ENCODE measurements around the gene TMA7B. TPM values are rescaled to one million over a fixed set of nuclear protein-coding genes. Genes with fewer than 3 reads are reported as not detected.

Gene TMA7B
- 0.52 TPM for total RNA-seq

- Histone ChIP-seq H3K36me3 (ENCODE audit: control insufficient read depth in 3 of 3, insufficient read depth in 3 of 3, low read length in 3 of 3) (no peaks in the 10 kb centered on the region), H3K27me3 (ENCODE audit: control insufficient read depth in 3 of 3, insufficient read depth in 3 of 3, low read length in 3 of 3) (peaks cover 0 to 15% (median 0%) of the 10 kb centered on the region in 3 donors), H3K9me3 (ENCODE audit: control insufficient read depth in 3 of 3, low read length in 3 of 3) (no peaks in the 10 kb centered on the region), H3K27ac (ENCODE audit: low read depth, low read length) (no peak within 1 kb of the TSS), H3K9ac (ENCODE audit: low read depth in 1 of 3, low read length in 3 of 3) (no peak within 1 kb of the TSS), H3K4me1 (ENCODE audit: control insufficient read depth in 3 of 3, insufficient read depth in 3 of 3, low read length in 3 of 3) (peaks cover 0 to 2% (median 0%) of the 10 kb centered on the region in 3 donors), H3K4me3 (ENCODE audit: low read length in 3 of 3) (no peak within 1 kb of the TSS)
These were observed at the start of gene TMA7B for GRCh38 chr22:39959640-39960447. Gene TMA7B (plus strand): TSS chr22:39960397. CDS start chr22:39964375, 3,978 bp downstream.

- Histone ChIP-seq H3K4me1 (ENCODE audit: control insufficient read depth in 3 of 3, insufficient read depth in 3 of 3, low read length in 3 of 3) (no peaks in the 10 kb centered on the region), H3K4me3 (ENCODE audit: low read length in 3 of 3) (no peak overlapping the region), H3K36me3 (ENCODE audit: control insufficient read depth in 3 of 3, insufficient read depth in 3 of 3, low read length in 3 of 3) (no peaks in the 10 kb centered on the region), H3K9ac (ENCODE audit: low read depth in 1 of 3, low read length in 3 of 3) (no peak overlapping the region), H3K27ac (ENCODE audit: low read depth, low read length) (no peak overlapping the region), H3K9me3 (ENCODE audit: control insufficient read depth in 3 of 3, low read length in 3 of 3) (no peaks in the 10 kb centered on the region), H3K27me3 (ENCODE audit: control insufficient read depth in 3 of 3, insufficient read depth in 3 of 3, low read length in 3 of 3) (peaks cover 10 to 25% (median 12%) of the 10 kb centered on the region in 3 donors)
These were observed 49.2 kb upstream of the TMA7B start for GRCh38 chr22:39910876-39911613.

GRCh38 chr22:39913321-39913720, 46.9 kb upstream of the TMA7B start:
- no peak overlapping the region for H3K4me3 ChIP-seq (ENCODE audit: low read length in 3 of 3)
- peaks cover 4 to 25% (median 12%) of the 10 kb centered on the region in 3 donors for H3K27me3 ChIP-seq (ENCODE audit: control insufficient read depth in 3 of 3, insufficient read depth in 3 of 3, low read length in 3 of 3)
- H3K9me3 ChIP-seq (ENCODE audit: control insufficient read depth in 3 of 3, low read length in 3 of 3), result no peaks in the 10 kb centered on the region

GRCh38 chr22:39913886-39914285, 46.3 kb upstream of the TMA7B start:
- no peak overlapping the region for H3K9ac ChIP-seq (ENCODE audit: low read depth in 1 of 3, low read length in 3 of 3)
- peaks cover 0 to 5% (median 0%) of the 10 kb centered on the region in 3 donors for H3K4me1 ChIP-seq (ENCODE audit: control insufficient read depth in 3 of 3, insufficient read depth in 3 of 3, low read length in 3 of 3)
- peaks cover 4 to 19% (median 12%) of the 10 kb centered on the region in 3 donors for H3K27me3 ChIP-seq (ENCODE audit: control insufficient read depth in 3 of 3, insufficient read depth in 3 of 3, low read length in 3 of 3)
- no peaks in the 10 kb centered on the region for H3K9me3 ChIP-seq (ENCODE audit: control insufficient read depth in 3 of 3, low read length in 3 of 3)
- H3K4me3 ChIP-seq (ENCODE audit: low read length in 3 of 3), result no peak overlapping the region
- H3K36me3 ChIP-seq (ENCODE audit: control insufficient read depth in 3 of 3, insufficient read depth in 3 of 3, low read length in 3 of 3), result no peaks in the 10 kb centered on the region
- no peak overlapping the region for H3K27ac ChIP-seq (ENCODE audit: low read depth, low read length)

More at GRCh38 chr22:39913321-39913720, 46.9 kb upstream of the TMA7B start:
- H3K9ac ChIP-seq (ENCODE audit: low read depth in 1 of 3, low read length in 3 of 3), result no peak overlapping the region
- H3K36me3 ChIP-seq (ENCODE audit: control insufficient read depth in 3 of 3, insufficient read depth in 3 of 3, low read length in 3 of 3), result no peaks in the 10 kb centered on the region
- no peak overlapping the region for H3K27ac ChIP-seq (ENCODE audit: low read depth, low read length)
- H3K4me1 ChIP-seq (ENCODE audit: control insufficient read depth in 3 of 3, insufficient read depth in 3 of 3, low read length in 3 of 3), result peaks cover 0 to 5% (median 0%) of the 10 kb centered on the region in 3 donors

- no peaks in the 10 kb centered on the region for H3K36me3 ChIP-seq (ENCODE audit: control insufficient read depth in 3 of 3, insufficient read depth in 3 of 3, low read length in 3 of 3)
- no peak overlapping the region for H3K9ac ChIP-seq (ENCODE audit: low read depth in 1 of 3, low read length in 3 of 3)
- peaks cover 0 to 5% (median 0%) of the 10 kb centered on the region in 3 donors for H3K4me1 ChIP-seq (ENCODE audit: control insufficient read depth in 3 of 3, insufficient read depth in 3 of 3, low read length in 3 of 3)
- H3K27me3 ChIP-seq (ENCODE audit: control insufficient read depth in 3 of 3, insufficient read depth in 3 of 3, low read length in 3 of 3), result peaks cover 4 to 16% (median 12%) of the 10 kb centered on the region in 3 donors
- no peaks in the 10 kb centered on the region for H3K9me3 ChIP-seq (ENCODE audit: control insufficient read depth in 3 of 3, low read length in 3 of 3)
- no peak overlapping the region for H3K4me3 ChIP-seq (ENCODE audit: low read length in 3 of 3)
- H3K27ac ChIP-seq (ENCODE audit: low read depth, low read length), result no peak overlapping the region
These were observed 45.6 kb upstream of the TMA7B start for GRCh38 chr22:39914584-39914983.

GRCh38 chr22:39915295-39915726, 44.9 kb upstream of the TMA7B start:
- Histone ChIP-seq H3K27me3 (ENCODE audit: control insufficient read depth in 3 of 3, insufficient read depth in 3 of 3, low read length in 3 of 3) (peaks cover 9 to 18% (median 12%) of the 10 kb centered on the region in 3 donors), H3K4me1 (ENCODE audit: control insufficient read depth in 3 of 3, insufficient read depth in 3 of 3, low read length in 3 of 3) (peaks cover 0 to 5% (median 0%) of the 10 kb centered on the region in 3 donors), H3K36me3 (ENCODE audit: control insufficient read depth in 3 of 3, insufficient read depth in 3 of 3, low read length in 3 of 3) (no peaks in the 10 kb centered on the region)

GRCh38 chr22:39916496-39916895, 43.7 kb upstream of the TMA7B start:
- Histone ChIP-seq H3K9ac (ENCODE audit: low read depth in 1 of 3, low read length in 3 of 3) (no peak overlapping the region), H3K36me3 (ENCODE audit: control insufficient read depth in 3 of 3, insufficient read depth in 3 of 3, low read length in 3 of 3) (no peaks in the 10 kb centered on the region), H3K9me3 (ENCODE audit: control insufficient read depth in 3 of 3, low read length in 3 of 3) (no peaks in the 10 kb centered on the region), H3K27ac (ENCODE audit: low read depth, low read length) (no peak overlapping the region), H3K27me3 (ENCODE audit: control insufficient read depth in 3 of 3, insufficient read depth in 3 of 3, low read length in 3 of 3) (peaks cover 9 to 25% (median 12%) of the 10 kb centered on the region in 3 donors), H3K4me3 (ENCODE audit: low read length in 3 of 3) (no peak overlapping the region), H3K4me1 (ENCODE audit: control insufficient read depth in 3 of 3, insufficient read depth in 3 of 3, low read length in 3 of 3) (peaks cover 0 to 5% (median 0%) of the 10 kb centered on the region in 3 donors)

More at GRCh38 chr22:39915295-39915726, 44.9 kb upstream of the TMA7B start:
- H3K9ac ChIP-seq (ENCODE audit: low read depth in 1 of 3, low read length in 3 of 3), result no peak overlapping the region
- no peak overlapping the region for H3K4me3 ChIP-seq (ENCODE audit: low read length in 3 of 3)
- H3K27ac ChIP-seq (ENCODE audit: low read depth, low read length), result no peak overlapping the region
- no peaks in the 10 kb centered on the region for H3K9me3 ChIP-seq (ENCODE audit: control insufficient read depth in 3 of 3, low read length in 3 of 3)

GRCh38 chr22:39917197-39917643, 43.0 kb upstream of the TMA7B start:
- Histone ChIP-seq H3K9ac (ENCODE audit: low read depth in 1 of 3, low read length in 3 of 3) (no peak overlapping the region), H3K27me3 (ENCODE audit: control insufficient read depth in 3 of 3, insufficient read depth in 3 of 3, low read length in 3 of 3) (peaks cover 11 to 25% (median 11%) of the 10 kb centered on the region in 3 donors), H3K4me3 (ENCODE audit: low read length in 3 of 3) (no peak overlapping the region), H3K9me3 (ENCODE audit: control insufficient read depth in 3 of 3, low read length in 3 of 3) (no peaks in the 10 kb centered on the region), H3K27ac (ENCODE audit: low read depth, low read length) (no peak overlapping the region), H3K36me3 (ENCODE audit: control insufficient read depth in 3 of 3, insufficient read depth in 3 of 3, low read length in 3 of 3) (no peaks in the 10 kb centered on the region), H3K4me1 (ENCODE audit: control insufficient read depth in 3 of 3, insufficient read depth in 3 of 3, low read length in 3 of 3) (peaks cover 0 to 5% (median 0%) of the 10 kb centered on the region in 3 donors)

- no peaks in the 10 kb centered on the region for H3K36me3 ChIP-seq (ENCODE audit: control insufficient read depth in 3 of 3, insufficient read depth in 3 of 3, low read length in 3 of 3)
- no peaks in the 10 kb centered on the region for H3K9me3 ChIP-seq (ENCODE audit: control insufficient read depth in 3 of 3, low read length in 3 of 3)
- H3K27me3 ChIP-seq (ENCODE audit: control insufficient read depth in 3 of 3, insufficient read depth in 3 of 3, low read length in 3 of 3), result peaks cover 9 to 24% (median 12%) of the 10 kb centered on the region in 3 donors
- H3K27ac ChIP-seq (ENCODE audit: low read depth, low read length), result no peak overlapping the region
- no peak overlapping the region for H3K4me3 ChIP-seq (ENCODE audit: low read length in 3 of 3)
- H3K4me1 ChIP-seq (ENCODE audit: control insufficient read depth in 3 of 3, insufficient read depth in 3 of 3, low read length in 3 of 3), result peaks cover 0 to 5% (median 0%) of the 10 kb centered on the region in 3 donors
- no peak overlapping the region for H3K9ac ChIP-seq (ENCODE audit: low read depth in 1 of 3, low read length in 3 of 3)
These were observed 42.3 kb upstream of the TMA7B start for GRCh38 chr22:39917776-39918495.
